HG03139 (cell line): ENCODE data around the gene ITSN1.
"Not testable (repeated sequence)": the region's sequence is repeated elsewhere in the genome, so short reads cannot be mapped to it uniquely, and the experiment has no call there.

Source experiments
- ATAC-seq: cut with Tn5 transposase; IDR thresholded peaks from one replicate; pipeline ENCODE4 v1.9.1; 2021; ENCODE audit not compliant: unreplicated experiment

Gene ITSN1

DNA sequence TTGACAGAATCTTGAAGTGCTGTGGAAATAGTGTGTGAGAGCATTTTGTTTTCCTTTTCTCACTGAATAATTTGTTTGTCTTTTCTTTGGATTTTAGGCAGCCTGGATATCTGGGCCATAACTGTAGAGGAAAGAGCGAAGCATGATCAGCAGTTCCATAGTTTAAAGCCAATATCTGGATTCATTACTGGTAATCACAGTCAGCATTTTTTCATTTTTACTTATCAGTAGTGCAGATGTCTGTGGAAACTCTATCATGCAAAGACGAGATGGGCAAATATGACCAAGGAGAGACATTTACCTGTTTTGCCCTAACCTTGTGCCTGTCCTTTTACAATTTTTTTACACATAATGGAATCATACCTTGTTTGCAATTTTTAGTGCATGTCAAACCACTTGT lies 78.8 kb downstream of the ITSN1 start:
- ATAC-seq = no peak

DNA sequence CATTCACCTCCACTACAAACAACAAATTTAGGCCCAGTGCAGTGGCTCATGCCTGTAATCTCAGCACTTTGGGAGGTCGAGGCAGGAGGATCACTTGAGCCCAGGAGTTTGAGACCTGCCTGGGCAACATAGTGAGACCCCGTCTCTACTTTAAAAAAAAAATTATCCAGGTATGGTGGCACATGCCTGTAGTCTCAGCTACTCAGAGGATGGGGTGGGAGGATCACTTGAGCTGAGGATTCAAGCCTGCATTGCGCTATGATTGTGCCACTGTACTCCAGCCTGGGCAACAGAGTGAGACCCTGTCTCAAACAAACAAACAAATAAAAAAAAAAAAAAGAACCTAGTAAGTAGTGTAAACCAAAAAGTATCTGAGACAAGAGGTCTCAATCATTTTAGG lies 86.8 kb downstream of the ITSN1 start:
- not testable (repeated sequence) for ATAC-seq

DNA sequence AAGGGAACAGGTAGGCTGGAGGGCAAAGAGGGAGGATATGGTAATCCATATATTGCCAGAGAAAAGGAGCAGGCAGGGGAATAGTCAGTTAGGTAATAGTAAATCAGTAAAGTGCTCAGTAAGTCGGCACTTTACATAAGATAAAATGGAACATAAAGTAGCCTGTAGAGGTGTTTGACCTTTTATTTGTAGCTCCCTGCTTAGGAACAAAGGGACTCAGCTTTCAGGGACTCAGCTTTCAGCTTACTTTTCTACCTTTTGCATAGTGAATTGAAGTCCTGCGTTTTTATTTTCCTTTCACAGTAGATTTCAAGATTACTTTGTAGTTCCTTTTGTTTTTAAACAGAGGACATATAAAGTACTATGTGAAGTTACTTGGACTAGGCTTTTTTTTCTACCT lies 87.3 kb downstream of the ITSN1 start:
- no peak for ATAC-seq

DNA sequence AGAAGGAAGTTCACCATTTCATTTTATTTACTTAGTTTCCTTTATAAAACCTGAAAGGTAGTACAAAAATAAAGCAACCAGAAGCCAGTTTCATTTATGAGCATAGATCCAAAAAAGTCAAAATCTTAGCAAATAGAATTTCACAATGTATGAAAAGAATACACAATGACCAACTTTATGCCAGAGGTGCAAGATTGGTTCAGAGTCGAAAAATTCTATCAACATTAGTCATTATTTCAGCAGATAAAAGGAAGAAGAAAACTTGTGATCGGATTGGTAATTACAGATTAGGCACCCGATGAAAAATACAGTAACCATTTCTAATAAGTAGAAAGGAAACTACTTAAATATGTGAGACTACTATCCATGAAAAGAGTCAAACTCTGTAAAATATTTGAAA lies 89.1 kb downstream of the ITSN1 start:
- no peak for ATAC-seq

DNA sequence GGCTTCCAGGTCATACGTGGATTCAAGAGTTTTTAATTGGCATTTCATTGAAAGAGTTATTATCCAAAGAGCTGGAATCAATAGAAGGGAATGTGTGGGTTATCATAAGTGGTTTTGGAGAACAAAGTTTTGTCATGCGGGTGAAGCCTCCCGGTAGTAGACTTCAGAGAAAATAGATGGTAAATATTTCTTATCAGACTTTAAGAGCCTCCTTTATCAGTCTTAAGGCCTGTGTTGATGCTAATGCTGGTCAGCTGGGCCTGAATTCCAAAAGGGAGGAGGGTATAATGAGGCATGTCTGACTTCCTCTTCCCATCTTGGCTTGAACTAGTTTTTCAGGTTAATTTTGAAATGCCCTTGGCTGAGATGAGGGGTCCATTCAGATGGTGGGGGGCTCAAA lies 89.7 kb downstream of the ITSN1 start:
- no peak for ATAC-seq

DNA sequence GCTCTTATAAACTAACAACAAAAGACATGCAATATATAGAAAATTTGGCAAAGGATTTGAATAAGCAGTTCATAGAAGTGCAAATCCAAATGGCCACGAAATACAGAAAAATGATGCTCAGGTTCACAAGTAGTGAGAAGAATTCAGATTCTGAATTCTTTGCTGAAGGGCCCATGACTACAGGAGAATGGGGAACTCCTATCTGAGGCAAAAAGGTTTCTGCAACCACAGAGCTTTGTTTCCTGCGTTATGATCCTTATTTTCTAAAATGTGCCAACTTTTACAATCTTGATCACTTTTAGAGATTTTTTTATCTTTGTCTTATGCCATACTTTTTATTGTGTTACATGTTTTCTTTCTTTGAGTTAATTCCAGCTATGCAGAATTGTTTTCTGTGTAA lies 91.3 kb downstream of the ITSN1 start:
- ATAC-seq = no peak

DNA sequence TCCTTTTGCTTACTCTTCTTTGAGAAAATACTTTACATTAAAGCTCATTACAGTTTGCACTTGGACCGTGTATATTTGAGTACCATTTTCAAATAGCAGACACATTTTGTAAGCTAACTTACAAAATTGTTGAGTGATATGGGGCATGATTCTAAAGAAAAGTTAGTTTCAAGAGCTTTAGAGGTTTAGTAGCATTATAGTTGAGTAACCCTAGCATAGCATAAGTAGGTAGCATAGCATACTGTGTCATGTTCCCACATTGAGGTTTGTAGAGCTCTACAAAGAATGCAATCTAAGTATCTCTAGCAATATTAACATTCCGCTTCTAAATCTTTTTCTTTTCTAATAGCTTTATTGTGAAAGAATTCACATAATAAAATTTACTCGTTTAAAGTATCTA lies 92.0 kb downstream of the ITSN1 start:
- ATAC-seq = no peak

DNA sequence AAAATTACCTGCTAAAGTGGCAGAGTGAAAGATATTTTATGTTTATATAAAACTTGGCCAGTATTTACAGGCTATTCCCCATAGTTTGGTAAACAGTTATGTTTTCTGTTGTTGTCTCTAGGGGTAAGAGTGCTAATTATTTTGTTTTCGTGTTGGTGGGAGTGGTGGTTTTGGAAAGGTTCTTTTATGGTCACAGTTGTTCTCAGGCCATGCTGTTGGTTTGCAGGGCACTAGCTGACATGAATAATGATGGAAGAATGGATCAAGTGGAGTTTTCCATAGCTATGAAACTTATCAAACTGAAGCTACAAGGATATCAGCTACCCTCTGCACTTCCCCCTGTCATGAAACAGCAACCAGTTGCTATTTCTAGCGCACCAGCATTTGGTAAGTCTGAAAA lies 92.5 kb downstream of the ITSN1 start:
- no peak for ATAC-seq

DNA sequence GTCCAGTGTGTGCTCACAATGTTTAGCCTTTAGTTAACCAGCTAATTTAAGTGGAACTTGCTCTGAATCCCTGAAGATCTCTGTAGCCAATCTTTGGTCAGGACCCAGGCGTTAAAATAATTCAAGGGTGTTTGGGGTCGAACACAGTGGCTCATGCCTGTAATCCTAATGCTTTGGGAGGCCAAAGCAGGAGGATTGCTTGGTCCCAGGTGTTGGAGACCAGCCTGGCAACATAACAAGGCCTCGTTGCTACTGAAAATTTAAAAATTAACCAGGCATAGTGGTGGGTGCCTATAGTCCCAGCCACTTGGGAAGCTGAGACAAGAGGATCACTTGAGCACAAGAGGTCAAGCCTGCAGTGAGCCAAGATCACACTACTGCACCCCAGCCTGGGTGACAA lies 94.3 kb downstream of the ITSN1 start:
- ATAC-seq = no peak

DNA sequence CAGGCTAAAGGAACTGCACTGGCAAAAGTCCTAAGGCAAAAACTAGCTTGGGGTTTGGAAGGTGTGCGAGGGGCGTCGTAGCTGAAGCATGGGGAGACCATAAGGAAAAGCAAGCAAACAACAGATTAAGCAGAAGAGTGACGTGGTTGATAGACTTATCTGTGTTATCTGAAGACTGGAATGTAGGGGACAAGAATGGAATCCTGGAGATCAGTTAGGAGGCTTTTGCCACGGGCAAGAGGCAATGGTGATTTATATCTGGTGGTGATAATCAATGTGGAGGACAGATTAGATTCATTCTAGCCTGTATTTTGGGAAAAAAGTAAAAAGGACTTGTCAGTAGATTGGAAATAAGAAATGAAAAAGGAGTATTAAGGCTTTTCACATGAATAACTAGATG lies 97.4 kb downstream of the ITSN1 start:
- no peak for ATAC-seq

DNA sequence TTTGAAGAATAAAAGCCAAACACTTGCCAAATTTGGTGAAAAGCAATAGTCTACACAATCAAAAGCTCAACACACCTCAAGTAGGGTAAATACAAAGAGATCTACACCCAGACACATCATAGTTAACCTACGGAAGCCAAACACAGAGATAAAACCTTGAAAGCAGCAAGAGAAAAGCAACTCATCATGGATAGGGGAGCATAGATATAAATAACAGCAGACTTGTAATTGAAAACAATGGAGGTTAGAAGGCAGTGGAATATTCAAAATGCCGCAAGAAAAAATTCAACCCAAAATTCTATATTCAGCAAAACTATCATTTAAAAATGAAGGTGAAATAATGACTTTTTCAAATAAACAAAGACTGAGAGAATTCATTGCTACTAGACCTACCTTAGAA lies 105.1 kb downstream of the ITSN1 start:
- ATAC-seq = no peak

DNA sequence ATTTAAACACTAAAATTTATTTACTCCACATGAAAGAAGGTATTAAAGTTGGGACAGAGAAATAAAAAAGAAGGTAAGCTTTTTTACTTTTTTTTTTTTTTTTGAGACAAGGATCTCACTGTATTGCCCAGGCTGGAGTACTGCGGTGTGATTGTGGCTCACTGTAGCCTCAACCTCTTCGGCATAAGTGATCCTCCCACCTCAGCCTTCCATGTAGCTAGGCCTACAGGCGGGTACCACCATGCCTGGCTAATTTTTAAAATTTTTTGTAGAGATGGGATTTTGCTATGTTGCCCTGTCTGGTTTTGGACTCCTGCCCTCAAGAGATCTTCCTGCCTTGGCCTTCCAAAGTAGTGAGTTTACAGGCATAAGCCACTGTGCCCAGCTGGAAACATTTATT lies 106.6 kb downstream of the ITSN1 start:
- ATAC-seq = no peak

DNA sequence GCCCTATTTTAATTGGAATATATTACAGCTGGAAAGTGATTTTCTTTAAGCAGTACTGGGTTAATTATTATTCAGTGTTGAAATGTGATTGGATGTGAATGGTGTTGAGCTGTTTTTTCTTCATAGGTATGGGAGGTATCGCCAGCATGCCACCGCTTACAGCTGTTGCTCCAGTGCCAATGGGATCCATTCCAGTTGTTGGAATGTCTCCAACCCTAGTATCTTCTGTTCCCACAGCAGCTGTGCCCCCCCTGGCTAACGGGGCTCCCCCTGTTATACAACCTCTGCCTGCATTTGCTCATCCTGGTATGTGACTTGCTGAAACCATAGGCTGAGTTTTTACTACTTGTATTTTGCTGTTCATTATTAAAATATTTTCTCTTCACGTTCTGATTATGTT lies 107.7 kb downstream of the ITSN1 start:
- no peak for ATAC-seq

DNA sequence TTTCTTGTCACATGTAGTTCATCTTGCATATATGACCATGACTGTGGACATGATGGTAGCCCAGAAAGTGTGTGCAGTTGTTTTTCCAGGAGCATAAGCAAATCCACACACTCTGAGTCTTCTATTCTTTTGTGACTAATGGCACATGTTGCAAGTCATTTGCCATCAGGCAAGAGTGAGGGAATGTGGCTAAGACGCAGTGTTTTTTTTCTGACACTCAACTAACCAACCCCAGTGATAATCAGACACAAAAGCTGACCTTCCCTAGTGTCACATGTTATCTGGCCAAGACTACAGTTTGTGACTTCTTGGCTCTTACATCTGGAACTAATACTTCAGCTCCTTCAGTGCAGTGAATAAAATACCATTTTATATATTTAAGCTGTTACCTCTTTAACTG lies 108.8 kb downstream of the ITSN1 start:
- no peak for ATAC-seq

DNA sequence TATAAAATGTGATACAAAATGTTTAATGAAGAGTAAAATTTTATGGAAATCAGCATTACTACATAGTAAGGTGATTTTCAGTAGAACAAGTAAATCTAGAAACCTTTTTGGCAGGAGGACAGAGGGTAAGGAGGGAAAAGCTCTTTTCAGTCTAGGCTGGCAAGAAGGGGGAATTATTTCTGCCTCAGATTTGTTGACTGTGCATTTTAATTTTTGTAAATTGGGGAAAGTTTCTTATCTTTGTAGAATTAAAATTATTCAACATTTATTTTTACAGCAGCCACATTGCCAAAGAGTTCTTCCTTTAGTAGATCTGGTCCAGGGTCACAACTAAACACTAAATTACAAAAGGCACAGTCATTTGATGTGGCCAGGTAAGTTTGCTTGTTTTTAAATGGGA lies 109.2 kb downstream of the ITSN1 start:
- ATAC-seq = no peak

DNA sequence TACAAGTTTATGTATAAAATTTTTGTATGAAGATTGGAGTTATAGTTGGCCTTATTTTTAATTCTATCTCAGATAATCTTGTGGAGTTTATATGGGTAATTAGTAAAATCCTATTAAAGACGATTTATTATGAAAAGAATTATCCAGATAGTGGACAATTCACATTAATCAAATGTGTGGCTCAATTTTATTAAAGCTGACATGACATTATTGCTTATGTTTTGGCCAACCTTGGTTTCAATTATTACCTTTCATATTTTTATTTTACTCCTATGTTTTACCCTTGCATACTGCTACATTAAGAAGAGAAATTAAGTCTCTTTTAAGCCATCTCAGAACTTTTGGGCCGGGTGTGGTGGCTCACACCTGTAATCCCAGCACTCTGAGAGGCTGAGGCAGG lies 110.0 kb downstream of the ITSN1 start:
- no peak for ATAC-seq

DNA sequence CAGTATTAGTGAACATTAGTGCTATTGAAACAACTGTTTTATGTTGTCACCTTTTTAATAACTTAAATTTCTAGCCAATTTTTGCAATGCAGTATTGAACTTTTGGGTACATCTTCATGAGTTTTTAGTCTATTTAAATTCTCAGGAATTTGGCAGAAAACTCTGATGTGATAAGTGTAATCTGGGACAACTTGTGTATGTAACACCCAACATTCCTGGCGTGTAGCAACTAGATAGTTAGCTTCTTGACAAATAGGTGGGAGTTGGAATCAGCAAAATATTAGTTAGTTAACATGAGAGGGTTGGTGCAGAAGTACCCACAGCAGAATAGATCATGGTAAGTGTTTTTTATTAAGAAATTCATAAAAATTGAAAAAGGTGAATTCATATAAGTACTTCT lies 111.6 kb downstream of the ITSN1 start:
- no peak for ATAC-seq

DNA sequence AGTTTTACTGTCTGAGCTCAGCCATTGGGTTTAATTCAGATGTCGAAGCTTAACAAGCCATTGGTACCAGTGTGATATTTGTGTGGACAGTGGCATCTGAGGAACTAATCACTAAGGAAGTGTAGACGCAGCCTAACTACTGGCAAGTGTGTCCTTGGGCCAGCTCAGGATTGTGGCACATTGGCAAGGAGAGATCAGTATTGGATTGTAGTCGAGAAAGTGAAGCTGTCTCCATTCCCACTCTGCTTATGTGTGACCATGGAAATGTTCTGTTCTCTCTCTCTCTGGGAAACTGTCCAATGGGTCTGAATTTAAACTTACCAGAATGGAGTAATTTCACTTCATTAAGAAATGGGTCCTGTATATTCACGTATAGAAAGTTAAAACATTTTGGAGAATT lies 112.2 kb downstream of the ITSN1 start:
- ATAC-seq = no peak

DNA sequence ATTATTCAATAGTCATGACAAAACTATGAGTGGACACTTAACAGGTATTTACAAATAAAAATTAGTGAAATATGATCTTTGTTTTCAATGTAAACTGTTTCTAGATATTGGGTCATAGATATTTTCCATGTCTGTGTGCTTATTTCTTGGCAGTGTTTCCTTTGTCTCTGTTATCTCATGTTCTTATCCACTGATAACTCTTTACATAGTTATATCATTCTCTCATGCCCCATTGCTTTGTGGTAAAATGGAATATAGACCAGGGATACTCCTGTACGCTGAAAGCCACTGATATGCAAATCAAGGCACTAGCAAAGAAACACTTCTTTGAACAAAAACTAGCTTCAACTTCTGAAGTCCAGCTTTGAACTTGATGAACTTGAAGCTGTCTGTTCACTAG lies 113.1 kb downstream of the ITSN1 start:
- ATAC-seq = no peak

DNA sequence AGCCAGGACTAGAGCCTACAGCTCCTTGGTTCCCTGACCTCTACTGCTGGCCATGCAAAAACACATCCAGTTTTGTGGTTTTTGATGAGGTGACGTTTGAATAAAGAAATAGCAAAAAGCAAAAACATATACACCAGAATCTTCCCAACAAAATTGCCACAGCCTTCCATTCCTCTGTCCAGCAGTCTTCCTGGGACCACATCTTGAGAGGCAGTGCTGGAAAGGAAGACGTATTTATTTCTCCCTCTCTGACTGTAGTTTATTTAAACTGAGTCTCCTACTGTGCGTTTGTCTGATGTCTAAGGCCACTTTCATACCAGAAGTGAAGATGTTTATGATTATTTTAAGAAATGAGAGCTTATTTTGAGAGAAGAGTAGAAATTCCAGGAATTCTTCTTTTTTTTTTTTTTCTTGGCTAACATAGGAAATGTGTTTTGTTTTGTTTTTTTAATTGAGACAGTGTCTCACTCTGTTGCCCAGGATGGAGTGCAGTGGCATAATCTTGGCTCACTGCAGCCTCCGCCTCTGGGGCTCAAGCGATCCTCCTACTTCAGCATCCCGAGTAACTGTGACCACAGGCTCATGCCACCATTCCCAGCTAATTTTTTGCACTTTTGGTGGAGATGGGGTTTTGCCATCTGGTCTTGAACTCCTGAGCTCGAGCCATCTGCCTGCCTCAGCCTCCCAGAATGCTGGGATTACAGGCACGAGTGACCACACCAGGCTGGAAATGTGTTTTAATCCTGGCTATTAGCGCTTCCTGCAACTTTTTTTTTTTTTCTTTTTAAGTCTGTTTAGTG lies 118.5 kb downstream of the ITSN1 start:
- no peak for ATAC-seq

DNA sequence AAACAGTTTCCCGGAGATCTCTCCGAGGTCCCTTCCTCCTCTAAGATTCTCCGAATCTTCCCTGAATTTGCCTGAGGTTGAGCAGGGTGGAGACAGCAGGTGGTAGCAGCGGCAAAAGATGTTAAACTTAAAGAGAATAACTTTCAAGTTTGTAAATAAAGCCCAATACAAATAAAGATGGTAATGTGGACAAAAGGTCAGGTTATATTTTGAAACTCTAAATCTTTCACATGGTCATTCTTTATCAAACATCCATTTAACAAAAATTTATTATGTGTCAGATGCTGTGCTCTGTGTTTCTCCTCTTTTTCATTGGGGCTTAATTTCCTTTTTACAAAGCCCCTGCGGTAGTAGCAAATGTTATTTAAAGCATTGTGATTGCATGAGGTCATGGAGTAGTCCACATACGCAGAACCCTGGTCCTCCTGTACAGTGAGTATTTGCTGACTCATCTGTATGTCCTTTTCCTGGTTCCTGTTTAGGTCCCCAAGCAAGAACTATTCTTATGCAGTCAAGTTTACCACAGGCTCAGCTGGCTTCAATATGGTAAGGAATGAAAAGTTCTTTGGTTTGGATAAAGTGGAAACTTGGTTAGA lies 119.2 kb downstream of the ITSN1 start:
- no peak for ATAC-seq

DNA sequence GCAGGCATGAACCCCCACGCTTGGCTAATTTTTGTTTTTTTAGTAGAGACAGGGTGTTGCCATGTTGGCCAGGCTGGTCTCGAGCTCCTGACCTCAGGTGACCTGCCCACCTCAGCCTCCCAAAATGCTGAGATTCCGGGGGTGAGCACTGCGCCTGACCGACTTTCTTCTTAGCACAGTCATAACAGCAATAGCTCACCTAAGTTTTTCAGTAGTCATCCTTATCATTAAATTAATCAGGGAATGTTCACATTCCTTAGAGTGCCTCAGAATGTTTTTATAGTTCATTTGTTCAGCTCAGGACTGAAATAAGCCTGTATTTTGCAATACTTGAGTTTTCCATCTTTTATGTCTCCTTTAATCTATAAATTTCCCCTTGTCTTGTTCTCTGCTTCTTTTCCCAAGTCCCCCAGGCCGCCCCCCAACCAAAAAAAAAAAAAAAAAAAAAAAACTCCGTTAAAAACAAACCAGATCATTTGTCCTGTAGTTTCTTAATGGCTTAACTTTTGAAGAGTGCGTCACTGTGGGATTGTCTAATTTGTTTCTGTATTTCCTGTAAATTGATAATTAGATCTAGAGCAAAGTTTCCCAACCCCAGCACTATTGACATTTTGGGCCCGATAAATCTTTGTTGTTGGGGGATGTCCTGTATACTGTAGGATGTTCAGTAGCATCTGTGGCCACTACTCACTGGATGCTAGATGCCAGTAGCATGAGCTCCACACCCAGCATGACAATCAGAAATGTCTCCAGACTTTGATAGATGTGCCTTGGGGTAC lies 120.7 kb downstream of the ITSN1 start:
- no peak for ATAC-seq
